HepG2 (cell line): ENCODE results near the gene DNMBP. TPM values are rescaled to one million over a fixed set of nuclear protein-coding genes. Genes with fewer than 3 reads are reported as not detected.

Experiments
- ATAC-seq: fragments of 200-7000 bp; cut with Tn5 transposase; 3 replicates; pipeline ENCODE4 v1.9.1; 2020; ENCODE audit warnings: mild to moderate bottlenecking, moderate library complexity
- BruUV-seq: library from RNA; stranded (reverse); fragments of 400-500 nt; replicated peaks from 2 replicates; lab custom pipeline; 2021; lab: Mats Ljungman, UMichigan
- CTCF ChIA-PET: fragments of 300-600 bp; formaldehyde crosslinking; extraction: SDS; loops from one replicate; lab custom pipeline; 2021; ENCODE audit warnings: low total read pairs, inconsistent platforms, low intra/inter-chr PET ratio; lab: Yijun Ruan, JAX
- POLR2A ChIA-PET: fragments of 350-600 bp; sonication (Branson Sonifier 250); formaldehyde crosslinking; loops from one replicate; lab custom pipeline; 2020; ENCODE audit warnings: antibody characterized with exemption, inconsistent platforms; lab: Yijun Ruan, JAX
- DNase-seq: peaks from one replicate; pipeline ENCODE4 v3.0.0-alpha.2; 2015; ENCODE audit warnings: low spot score
- FAIRE-seq: peaks from 3 replicates; lab custom pipeline; 2011; peaks lifted over from hg19 to GRCh38; lab: Jason Lieb, UNC
- H2AFZ ChIP-seq: one replicate; pipeline ENCODE4 v1.6.1; 2011; ENCODE audit warnings: low read length, inconsistent platforms
- H3K27ac ChIP-seq: fragments of 300-600 bp; 3 replicates; pipeline ENCODE4 v1.8.0; 2011; ENCODE audit warnings: mixed run types, mild to moderate bottlenecking, mixed read lengths, low read length, inconsistent platforms; ENCODE audit not compliant: insufficient read depth; ENCODE audit errors: extremely low read length
- H3K27me3 ChIP-seq, 2 experiments: fragments of 200-600 bp in 1 of 2; 2 replicates in 1 of 2; 3 replicates in 1 of 2; pipeline versions ENCODE4 v1.6.0 to v1.8.0; 2011; ENCODE audit warnings: low read length in 2 of 2, mild to moderate bottlenecking in 2 of 2, moderate library complexity in 2 of 2, inconsistent platforms in 1 of 2; ENCODE audit not compliant: insufficient read depth in 2 of 2, control insufficient read depth in 1 of 2
- H3K36me3 ChIP-seq, 2 experiments: fragments of 200-600 bp in 1 of 2; replicated peaks in 1 of 2; 2 replicates in 1 of 2; 3 replicates in 1 of 2; pipeline versions ENCODE4 v1.5.1 to v1.8.0; 2011; ENCODE audit warnings: low read length in 2 of 2, inconsistent platforms in 1 of 2; ENCODE audit not compliant: insufficient read depth in 2 of 2, control insufficient read depth in 1 of 2
- H3K4me1 ChIP-seq: 2 replicates; pipeline ENCODE4 v1.5.1; 2012; ENCODE audit warnings: low read length, inconsistent platforms; ENCODE audit not compliant: insufficient read depth
- H3K4me2 ChIP-seq: 2 replicates; pipeline ENCODE4 v1.6.0; 2011; ENCODE audit warnings: low read depth, low read length, inconsistent platforms
- H3K4me3 ChIP-seq, 3 experiments: fragments of 200-600 bp in 1 of 3; sonication (generic), shearing (Covaris generic) in 1 of 3; replicated peaks in 1 of 3; 2 replicates each; pipeline ENCODE4 v1.5.1; 2011 to 2016; ENCODE audit warnings: low read length in 3 of 3, inconsistent platforms in 2 of 3, low read depth in 2 of 3, mild to moderate bottlenecking in 2 of 3, control low read depth in 1 of 3, mixed read lengths in 1 of 3; ENCODE audit not compliant: insufficient read depth in 1 of 3
- H3K79me2 ChIP-seq: one replicate; pipeline ENCODE4 v1.6.1; 2011; ENCODE audit warnings: low read length, inconsistent platforms; ENCODE audit not compliant: insufficient read depth
- H3K9ac ChIP-seq: 2 replicates; pipeline ENCODE4 v1.6.0; 2011; ENCODE audit warnings: mild to moderate bottlenecking, low read depth, low read length, inconsistent platforms; ENCODE audit not compliant: insufficient read depth
- H3K9me3 ChIP-seq: 2 replicates; pipeline ENCODE4 v1.5.1; 2012; ENCODE audit warnings: mild to moderate bottlenecking, low read length
- H4K20me1 ChIP-seq: 2 replicates; pipeline ENCODE4 v1.6.0; 2011; ENCODE audit warnings: inconsistent platforms, mild to moderate bottlenecking, low read length, moderate library complexity; ENCODE audit not compliant: insufficient read depth
- DZIP1 ChIP-seq: sonication (generic); formaldehyde crosslinking; IDR thresholded peaks from 2 replicates; pipeline ENCODE4 v1.5.0; 2020; ENCODE audit warnings: mild to moderate bottlenecking, missing genetic modification reagents
- GABPB1 ChIP-seq: IDR thresholded peaks from 2 replicates; pipeline ENCODE4 v1.6.1; 2016; ENCODE audit warnings: mild to moderate bottlenecking, missing genetic modification reagents, moderate library complexity, missing compliant biosample characterization
- HNF4G ChIP-seq, 2 experiments: sonication (generic) in 1 of 2; formaldehyde crosslinking in 1 of 2; IDR thresholded peaks; 2 replicates each; pipeline versions ENCODE4 v1.4.0 to v1.6.1; 2011 to 2020; ENCODE audit warnings: borderline replicate concordance in 2 of 2, low read depth in 2 of 2, mild to moderate bottlenecking in 2 of 2, low read length in 1 of 2, missing genetic modification reagents in 1 of 2, moderate library complexity in 1 of 2
- IKZF1 ChIP-seq: fragments of 450-650 bp; IDR thresholded peaks from 2 replicates; pipeline ENCODE4 v1.7.1; 2016
- JUN ChIP-seq: sonication (generic); formaldehyde crosslinking; IDR thresholded peaks from 2 replicates; pipeline ENCODE4 v1.4.0; 2020; ENCODE audit warnings: mild to moderate bottlenecking, missing genetic modification reagents
- MATR3 ChIP-seq: sonication (generic); formaldehyde crosslinking; IDR thresholded peaks from 2 replicates; pipeline ENCODE4 v1.4.0; 2020; ENCODE audit warnings: missing genetic modification reagents
- MTA3 ChIP-seq: sonication (generic); formaldehyde crosslinking; IDR thresholded peaks from 2 replicates; pipeline ENCODE4 v1.4.0; 2020; ENCODE audit warnings: missing genetic modification reagents
- PAF1 ChIP-seq: IDR thresholded peaks from 2 replicates; pipeline ENCODE4 v1.6.1; 2016; ENCODE audit warnings: missing genetic modification reagents, missing compliant biosample characterization
- TRIM24 ChIP-seq: sonication (generic); formaldehyde crosslinking; IDR thresholded peaks from 2 replicates; pipeline ENCODE4 v1.8.0; 2022; ENCODE audit warnings: mild to moderate bottlenecking, missing genetic modification reagents
- ZMAT3 ChIP-seq: sonication (generic); formaldehyde crosslinking; conservative IDR thresholded peaks from 2 replicates; pipeline ENCODE4 v1.7.0; 2021; ENCODE audit warnings: missing genetic modification reagents
- ZNF205 ChIP-seq: IDR thresholded peaks from 2 replicates; pipeline ENCODE4 v1.6.1; 2018; ENCODE audit warnings: missing biosample characterization, missing genetic modification reagents
- ZNF546 ChIP-seq: sonication (generic); formaldehyde crosslinking; conservative IDR thresholded peaks from 2 replicates; pipeline ENCODE4 v1.8.1; 2023; ENCODE audit warnings: mild to moderate bottlenecking, missing genetic modification reagents
- ZNF563 ChIP-seq: sonication (generic); formaldehyde crosslinking; IDR thresholded peaks from 2 replicates; pipeline ENCODE4 v1.8.0; 2022; ENCODE audit warnings: mild to moderate bottlenecking, moderate library complexity, missing genetic modification reagents
- ZNF691 ChIP-seq: sonication (generic); formaldehyde crosslinking; IDR thresholded peaks from 2 replicates; pipeline ENCODE4 v1.4.0; 2020; ENCODE audit warnings: missing genetic modification reagents, low read depth, mild to moderate bottlenecking, borderline replicate concordance
- ZNF737 ChIP-seq: sonication (generic); formaldehyde crosslinking; IDR thresholded peaks from 2 replicates; pipeline ENCODE4 v1.5.0; 2020; ENCODE audit warnings: missing genetic modification reagents, mild to moderate bottlenecking, borderline replicate concordance
- ZNF816 ChIP-seq: sonication (generic); formaldehyde crosslinking; IDR thresholded peaks from 2 replicates; pipeline ENCODE4 v1.8.0; 2022; ENCODE audit warnings: missing genetic modification reagents, mild to moderate bottlenecking, borderline replicate concordance
- WGBS: methylation state at CpG from one replicate; pipeline ENCODE4 v1.1.6; 2017; ENCODE audit warnings: low lambda C conversion rate; 5-methylcytosine and 5-hydroxymethylcytosine counted together
- in situ Hi-C: cut with HindIII; loops from 2 replicates; pipeline ENCODE4 v1.10.0; 2017; ENCODE audit warnings: low pct_unique_long_range_greater_than_20kb; ENCODE audit not compliant: extremely low pct_ligation_motif_present
- intact Hi-C: fragments of 100-400 bp; cut with micrococcal nuclease; formaldehyde crosslinking; loops from one replicate; pipeline ENCODE4 v1.10.0; 2022; ENCODE audit not compliant: unreplicated experiment
- polyA plus RNA-seq, 8 experiments: library from polyadenylated mRNA; depleted of rRNA in 3 of 8; stranded (reverse) in 7 of 8; unstranded in 1 of 8; fragments of >200 nt; fragmentation: Illumina TruSeq in 4 of 8; extraction: Trizol in 4 of 8; gene quantifications; 2 replicates each; pipeline versions ENCODE4 v1.2.1 to v1.2.3, GENCODE V29; 2011 to 2016; ENCODE audit warnings: low read depth in 4 of 8, missing spikeins in 1 of 8, mixed read lengths in 1 of 8; ENCODE audit not compliant: insufficient read depth in 1 of 8
- total RNA-seq, 5 experiments: library from RNA; depleted of rRNA; stranded (reverse); fragments of >200 nt; fragmentation: Illumina TruSeq; extraction: Trizol; gene quantifications; 2 replicates each; pipeline ENCODE4 v1.2.3, GENCODE V29; 2016; ENCODE audit warnings: low read depth in 1 of 5

The DNMBP gene
- total and polyA plus RNA-seq, 2 of the 13 experiments (the other 11 are each of a cell fraction or from before 2014, with no cell fraction given) = 3.6 to 6.3 TPM

GRCh38 chr10:100043796-100044195 is 34.0 kb upstream of the DNMBP start:
- CTCF ChIA-PET = no interaction called here
- POLR2A ChIA-PET = no interaction called here
- no peak overlapping the region for H3K4me3 ChIP-seq
- no peak for FAIRE-seq
- H2AFZ ChIP-seq = no peak overlapping the region
- no peak for ATAC-seq
- WGBS = 90% methylated on average over 3 of the region's 3 CpGs
- in situ Hi-C loops = no loop called here
- no peaks in the 10 kb centered on the region for H3K79me2 ChIP-seq
- no peaks in the 10 kb centered on the region for H3K27me3 ChIP-seq
- no peak overlapping the region for H3K9ac ChIP-seq
- peaks cover 5 to 9% of the 10 kb centered on the region in 2 experiments; a peak in 4 of 5 replicates for H3K36me3 ChIP-seq
- no peaks in the 10 kb centered on the region for H4K20me1 ChIP-seq
- TF ChIP-seq MTA3 (CRISPR knock-in tag) (no peak), IKZF1 (no peak), MATR3 (CRISPR knock-in tag) (no peak), ZNF546 (no peak), ZNF205 (no peak), GABPB1 (CRISPR knock-in tag) (no peak), JUN (no peak), DZIP1 (CRISPR knock-in tag) (no peak), ZMAT3 (CRISPR knock-in tag) (no peak), ZNF816 (no peak), TRIM24 (no peak), ZNF563 (no peak), ZNF691 (CRISPR knock-in tag) (no peak), HNF4G (IDR thresholded peaks at IDR 0.05; ENCODE audit: borderline replicate concordance, low read depth, low read length) (no peak), HNF4G (CRISPR knock-in tag; IDR thresholded peaks at IDR 0.05; ENCODE audit: borderline replicate concordance, low read depth) (no peak), PAF1 (CRISPR knock-in tag) (no peak), ZNF737 (CRISPR knock-in tag) (no peak)
- no peak overlapping the region for H3K4me2 ChIP-seq
- H3K4me1 ChIP-seq = peaks cover 16% of the 10 kb centered on the region
- no peak for DNase-seq
- BruUV-seq = no TSS peak
- no peak overlapping the region for H3K27ac ChIP-seq
- H3K9me3 ChIP-seq = no peaks in the 10 kb centered on the region
- intact Hi-C loops = no loop called here
